ENCODE data around the gene RASL10B.

GRCh38 chr17:35750526-35751395 is 19.3 kb downstream of the RASL10B start:
- TF ChIP-seq CTCF (IDR thresholded peaks at IDR 0.05) = no peak
- no peak for TF ChIP-seq EP300 (IDR thresholded peaks at IDR 0.05)
- TF ChIP-seq POLR2A (IDR thresholded peaks at IDR 0.05) = no peak
- TF ChIP-seq POLR2AphosphoS5 (IDR thresholded peaks at IDR 0.05) = no peak

Measured in sigmoid colon (tissue), 4 donors.